GM12875 (cell line): ENCODE results near the gene HAGHL.
"Not testable (repeated sequence)": the region's sequence is repeated elsewhere in the genome, so short reads cannot be mapped to it uniquely, and the experiment has no call there.

Experiments used
- H3K4me3 ChIP-seq: one replicate; pipeline ENCODE4 v1.5.1; 2011; ENCODE audit warnings: low read depth, low read length, control low read depth
- CTCF ChIP-seq: IDR thresholded peaks from 2 replicates; pipeline ENCODE4 v1.5.1; 2011; ENCODE audit warnings: low read depth, mild to moderate bottlenecking, control low read depth, inconsistent platforms, low read length, moderate library complexity, borderline replicate concordance; ENCODE audit not compliant: insufficient read depth

HAGHL gene

GRCh38 chr16:740764-741505 lies 14.0 kb downstream of the HAGHL start, which contains the start of gene CIAO3:
Gene CIAO3 (minus strand): TSS chr16:740997. CDS start chr16:740985, 12 bp downstream.
- TF ChIP-seq CTCF = peak; percentile 98
- H3K4me3 ChIP-seq = peak within 1 kb of the TSS; percentile 93

- no peak overlapping the region for H3K4me3 ChIP-seq
- no peak for TF ChIP-seq CTCF
Measured at GRCh38 chr16:741986-742629, 15.2 kb downstream of the HAGHL start.

GRCh38 chr16:742894-743293 lies 16.0 kb downstream of the HAGHL start:
- not testable (repeated sequence) for H3K4me3 ChIP-seq

GRCh38 chr16:743794-744500 lies 17.0 kb downstream of the HAGHL start:
- no peak overlapping the region for H3K4me3 ChIP-seq
- TF ChIP-seq CTCF = peak; percentile 39; the same call in 1 of the 2 replicates

GRCh38 chr16:745739-746138 lies 18.8 kb downstream of the HAGHL start:
- H3K4me3 ChIP-seq = no peak overlapping the region
- TF ChIP-seq CTCF = peak; percentile 63

- no peak for TF ChIP-seq CTCF
- H3K4me3 ChIP-seq = no peak overlapping the region
Measured at GRCh38 chr16:746637-747036, 19.7 kb downstream of the HAGHL start.

GRCh38 chr16:747978-748746 lies 21.3 kb downstream of the HAGHL start:
- TF ChIP-seq CTCF = no peak
- H3K4me3 ChIP-seq = no peak overlapping the region
